HEK293T (cell line): ENCODE measurements around the gene SNN.

Source experiments
- FOXK2 ChIP-seq: fragments of 450-650 bp; IDR thresholded peaks from 2 replicates; pipeline ENCODE4 v1.6.1; 2016; ENCODE audit warnings: mild to moderate bottlenecking
- SP1 ChIP-seq: fragments of 450-650 bp; IDR thresholded peaks from 2 replicates; pipeline ENCODE4 v1.6.1; 2017

- TF ChIP-seq FOXK2 (no peak), SP1 (no peak)
Measured at GRCh38 chr16:11687601-11688519, 19.6 kb downstream of the SNN start.
